Tibial artery (tissue), 4 donors: ENCODE data around the gene SUGCT.

Experiments used
- DNase-seq, 2 donors: peaks; one replicate each; pipeline ENCODE4 v3.0.0-alpha.2; 2019
- H3K27ac ChIP-seq, 2 donors: fragments of 200-600 bp; sonication (generic) in 1 of 2; 1 replicate in 1 of 2; 2 replicates in 1 of 2; pipeline ENCODE4 v1.5.1; 2018 to 2019; ENCODE audit warnings: mild to moderate bottlenecking in 1 of 2
- H3K27me3 ChIP-seq, 2 donors: fragments of 200-600 bp; sonication (generic) in 1 of 2; one replicate each; pipeline versions ENCODE4 v1.5.1 to v1.6.0; 2016 to 2019
- H3K36me3 ChIP-seq, 3 donors: fragments of 200-600 bp; sonication (generic) in 2 of 3; one replicate each; pipeline ENCODE4 v1.5.1; 2016 to 2019; ENCODE audit warnings: mild to moderate bottlenecking in 2 of 3
- H3K4me1 ChIP-seq, 4 donors: fragments of 200-600 bp; sonication (generic) in 2 of 4; 1 replicate in 3 of 4; 2 replicates in 1 of 4; pipeline ENCODE4 v1.5.1; 2016 to 2019
- H3K4me3 ChIP-seq, 2 donors: fragments of 200-600 bp; sonication (generic) in 1 of 2; 1 replicate in 1 of 2; 2 replicates in 1 of 2; pipeline ENCODE4 v1.5.1; 2018 to 2019; ENCODE audit warnings: mild to moderate bottlenecking in 2 of 2
- H3K9me3 ChIP-seq, 3 donors: fragments of 200-600 bp; sonication (generic) in 1 of 3; one replicate each; pipeline ENCODE4 v1.5.1; 2016 to 2019
- intact Hi-C: fragments of 100-400 bp; cut with DNase I; formaldehyde crosslinking; loops from one replicate; pipeline ENCODE4 v1.15.0; 2023; ENCODE audit warnings: low total_unique reads
- TF ChIP-seq, protein P1 (sequence below), 2 experiments: fragments of 200-600 bp in 1 of 2; fragments of 450-650 bp in 1 of 2; IDR thresholded peaks; one replicate each; pipeline ENCODE4 v1.5.1; 2017 to 2019; ENCODE audit warnings: antibody characterized with exemption in 2 of 2, mild to moderate bottlenecking in 1 of 2, moderate library complexity in 1 of 2

Gene SUGCT

DNA sequence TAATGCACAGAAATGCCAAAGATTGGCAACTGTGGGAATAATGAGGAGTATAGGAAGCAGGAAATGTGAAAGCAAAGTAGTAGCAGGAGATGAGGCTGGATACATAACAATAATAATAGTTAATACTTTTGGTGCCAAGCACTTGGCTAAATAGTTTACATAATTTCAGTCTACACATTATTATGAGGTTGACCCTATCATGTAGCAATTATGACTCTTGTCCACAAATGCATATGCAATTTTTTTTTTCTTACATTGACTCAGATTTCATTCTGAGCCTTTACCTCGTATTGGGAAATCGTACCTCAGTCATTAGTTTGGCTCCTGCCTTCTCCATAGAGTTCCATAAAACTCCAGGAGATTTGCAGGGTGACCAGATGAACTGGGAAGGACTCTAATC lies 219.9 kb downstream of the SUGCT start:
- Histone ChIP-seq H3K27me3 (no peaks in the 10 kb centered on the region), H3K4me3 (no peak overlapping the region), H3K4me1 (peaks cover 0 to 26% (median 0%) of the 10 kb centered on the region in 4 donors), H3K36me3 (no peaks in the 10 kb centered on the region), H3K9me3 (no peaks in the 10 kb centered on the region), H3K27ac (no peak overlapping the region)
- intact Hi-C loops: no loop called here
- TF ChIP-seq, protein P1, sequence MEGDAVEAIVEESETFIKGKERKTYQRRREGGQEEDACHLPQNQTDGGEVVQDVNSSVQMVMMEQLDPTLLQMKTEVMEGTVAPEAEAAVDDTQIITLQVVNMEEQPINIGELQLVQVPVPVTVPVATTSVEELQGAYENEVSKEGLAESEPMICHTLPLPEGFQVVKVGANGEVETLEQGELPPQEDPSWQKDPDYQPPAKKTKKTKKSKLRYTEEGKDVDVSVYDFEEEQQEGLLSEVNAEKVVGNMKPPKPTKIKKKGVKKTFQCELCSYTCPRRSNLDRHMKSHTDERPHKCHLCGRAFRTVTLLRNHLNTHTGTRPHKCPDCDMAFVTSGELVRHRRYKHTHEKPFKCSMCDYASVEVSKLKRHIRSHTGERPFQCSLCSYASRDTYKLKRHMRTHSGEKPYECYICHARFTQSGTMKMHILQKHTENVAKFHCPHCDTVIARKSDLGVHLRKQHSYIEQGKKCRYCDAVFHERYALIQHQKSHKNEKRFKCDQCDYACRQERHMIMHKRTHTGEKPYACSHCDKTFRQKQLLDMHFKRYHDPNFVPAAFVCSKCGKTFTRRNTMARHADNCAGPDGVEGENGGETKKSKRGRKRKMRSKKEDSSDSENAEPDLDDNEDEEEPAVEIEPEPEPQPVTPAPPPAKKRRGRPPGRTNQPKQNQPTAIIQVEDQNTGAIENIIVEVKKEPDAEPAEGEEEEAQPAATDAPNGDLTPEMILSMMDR (IDR thresholded peaks at IDR 0.05): no peak
- no peak for DNase-seq

GRCh38 chr7:40356312-40356711 lies 221.5 kb downstream of the SUGCT start:
- no peak for DNase-seq
- Histone ChIP-seq H3K27ac (peak overlapping the region in 1 of 2 donors; percentile 61), H3K9me3 (no peaks in the 10 kb centered on the region), H3K4me3 (no peak overlapping the region), H3K27me3 (no peaks in the 10 kb centered on the region), H3K36me3 (no peaks in the 10 kb centered on the region), H3K4me1 (peaks cover 0 to 26% (median 0%) of the 10 kb centered on the region in 4 donors)
- intact Hi-C loops: no loop called here
- TF ChIP-seq, protein P1 (IDR thresholded peaks at IDR 0.05): no peak

DNA sequence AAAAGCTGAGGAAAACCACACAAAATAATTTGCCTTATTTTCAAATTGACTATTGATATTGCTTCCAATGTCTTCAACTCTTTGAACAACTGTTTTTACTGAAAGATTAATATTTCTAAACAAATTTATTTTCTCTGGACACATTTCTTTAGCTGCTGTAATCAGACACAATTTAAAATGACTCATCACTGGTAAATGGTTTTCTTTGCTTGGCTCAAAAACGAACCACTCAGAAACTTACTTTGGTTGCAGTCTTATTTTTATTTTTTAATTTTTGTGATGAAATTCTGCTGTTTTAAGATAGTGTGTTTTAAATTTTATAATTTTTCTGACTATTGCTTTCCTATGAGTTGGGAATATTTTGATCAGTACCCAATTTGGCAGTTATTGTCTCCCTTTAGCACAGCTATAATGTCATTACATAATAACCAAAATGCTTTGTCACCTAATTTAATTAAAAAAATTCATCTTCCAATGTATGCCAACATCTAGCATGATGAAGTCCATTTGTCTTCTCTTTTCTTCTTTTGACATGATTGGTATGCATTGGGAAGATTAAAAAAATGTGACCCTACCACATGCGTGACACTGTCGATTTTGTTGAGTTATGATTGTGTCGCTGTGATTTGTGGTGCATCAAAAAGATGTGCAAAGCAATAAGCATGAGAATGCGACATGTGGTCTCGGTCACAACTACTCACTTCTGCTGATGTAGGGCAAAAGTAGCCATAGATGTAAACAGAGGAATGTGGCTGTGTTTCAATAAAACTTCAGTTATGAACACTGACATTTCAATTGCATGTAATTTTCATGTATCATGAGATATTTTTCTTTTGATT lies 222.3 kb downstream of the SUGCT start:
- intact Hi-C loops: no loop called here
- Histone ChIP-seq H3K4me1 (peaks cover 0 to 26% (median 0%) of the 10 kb centered on the region in 4 donors), H3K27ac (peak overlapping the region in 1 of 2 donors; percentile 61), H3K36me3 (no peaks in the 10 kb centered on the region), H3K4me3 (no peak overlapping the region), H3K27me3 (no peaks in the 10 kb centered on the region), H3K9me3 (no peaks in the 10 kb centered on the region)
- TF ChIP-seq, protein P1 (IDR thresholded peaks at IDR 0.05): no peak
- DNase-seq: no peak

- Histone ChIP-seq H3K27ac (peak overlapping the region; percentile 10 to 53), H3K9me3 (no peaks in the 10 kb centered on the region), H3K4me3 (no peak overlapping the region), H3K36me3 (no peaks in the 10 kb centered on the region), H3K27me3 (no peaks in the 10 kb centered on the region), H3K4me1 (peaks cover 0 to 26% (median 9%) of the 10 kb centered on the region in 4 donors)
- TF ChIP-seq, protein P1 (IDR thresholded peaks at IDR 0.05): no peak
- no peak for DNase-seq
- intact Hi-C loops: no loop called here
Observed at GRCh38 chr7:40369641-40370277, 235.0 kb downstream of the SUGCT start.

- TF ChIP-seq, protein P1 (IDR thresholded peaks at IDR 0.05): no peak
- no peak overlapping the region for H3K27ac ChIP-seq
Observed at GRCh38 chr7:40371806-40372440, 237.1 kb downstream of the SUGCT start.

More at GRCh38 chr7:40371806-40372440, 237.1 kb downstream of the SUGCT start:
- H3K36me3 ChIP-seq: no peaks in the 10 kb centered on the region
- DNase-seq: no peak
- H3K4me1 ChIP-seq: peaks cover 0 to 26% (median 9%) of the 10 kb centered on the region in 4 donors
- no peaks in the 10 kb centered on the region for H3K9me3 ChIP-seq
- H3K4me3 ChIP-seq: no peak overlapping the region
- intact Hi-C loops: no loop called here
- H3K27me3 ChIP-seq: no peaks in the 10 kb centered on the region
